Mononuclear cell (primary cell): Measurements from ENCODE around the gene PCBP4. TPM values are rescaled to one million over a fixed set of nuclear protein-coding genes. Genes with fewer than 3 reads are reported as not detected.

Experiments
- H3K27me3 ChIP-seq: 2 replicates; pipeline ENCODE4 v1.6.0; 2011; ENCODE audit warnings: low read length, control low read depth; ENCODE audit not compliant: insufficient read depth
- H3K4me1 ChIP-seq: 2 replicates; pipeline ENCODE4 v1.5.1; 2011; ENCODE audit warnings: mild to moderate bottlenecking, low read length, control low read depth; ENCODE audit not compliant: insufficient read depth
- H3K4me3 ChIP-seq: 2 replicates; pipeline ENCODE4 v1.5.1; 2011; ENCODE audit warnings: mild to moderate bottlenecking, low read length, moderate library complexity
- H3K9me3 ChIP-seq: 2 replicates; pipeline ENCODE4 v1.5.1; 2011; ENCODE audit warnings: low read depth, mild to moderate bottlenecking, control low read depth, low read length
- total RNA-seq: library from RNA; depleted of rRNA; stranded (reverse); fragments of >200 nt; gene quantifications from one replicate; pipeline ENCODE4 v1.2.3, GENCODE V29; 2012

PCBP4 gene
- total RNA-seq, 1 donor, result 5.6 TPM

- Histone ChIP-seq H3K4me1 (peaks cover 26% of the 10 kb centered on the region), H3K27me3 (no peaks in the 10 kb centered on the region), H3K4me3 (peak overlapping the region; percentile 54), H3K9me3 (no peaks in the 10 kb centered on the region)
Observed at GRCh38 chr3:51983578-51984268, 16.5 kb upstream of the PCBP4 start.

- Histone ChIP-seq H3K4me1 (peaks cover 26% of the 10 kb centered on the region), H3K9me3 (no peaks in the 10 kb centered on the region), H3K4me3 (peak within 1 kb of the TSS; percentile 54), H3K27me3 (no peaks in the 10 kb centered on the region)
Observed at GRCh38 chr3:51982838-51983577, 15.8 kb upstream of the PCBP4 start, which contains the start of gene ACY1. ACY1 (plus strand) TSS chr3:51983535; CDS start chr3:51984065, 530 bp downstream.

- H3K4me1 ChIP-seq, result peaks cover 26% of the 10 kb centered on the region
- no peaks in the 10 kb centered on the region for H3K27me3 ChIP-seq
- H3K4me3 ChIP-seq, result peak overlapping the region; percentile 54
- no peaks in the 10 kb centered on the region for H3K9me3 ChIP-seq
Observed at GRCh38 chr3:51982352-51982837, 15.1 kb upstream of the PCBP4 start.

DNA sequence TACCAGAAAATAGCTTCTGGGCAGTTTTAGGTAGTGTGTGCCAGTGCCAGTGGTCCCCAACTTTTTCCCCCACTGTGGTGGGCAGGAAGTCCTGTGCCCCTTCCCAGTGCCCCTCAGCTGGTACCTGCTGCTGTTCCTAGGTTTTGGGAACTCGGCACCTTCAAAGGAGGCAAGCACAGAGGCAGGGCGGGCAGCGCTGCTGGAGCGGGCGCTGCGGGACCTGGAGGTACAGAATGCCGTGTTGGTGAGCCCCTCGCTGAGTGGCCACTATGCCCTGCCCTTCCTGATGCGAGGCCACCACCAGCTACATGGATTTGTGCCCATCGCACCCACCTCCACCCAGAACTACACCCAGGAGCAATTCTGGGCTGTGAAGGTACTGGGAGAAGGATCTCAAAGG, 13.0 kb upstream of the PCBP4 start:
- no peaks in the 10 kb centered on the region for H3K27me3 ChIP-seq
- no peaks in the 10 kb centered on the region for H3K9me3 ChIP-seq

DNA sequence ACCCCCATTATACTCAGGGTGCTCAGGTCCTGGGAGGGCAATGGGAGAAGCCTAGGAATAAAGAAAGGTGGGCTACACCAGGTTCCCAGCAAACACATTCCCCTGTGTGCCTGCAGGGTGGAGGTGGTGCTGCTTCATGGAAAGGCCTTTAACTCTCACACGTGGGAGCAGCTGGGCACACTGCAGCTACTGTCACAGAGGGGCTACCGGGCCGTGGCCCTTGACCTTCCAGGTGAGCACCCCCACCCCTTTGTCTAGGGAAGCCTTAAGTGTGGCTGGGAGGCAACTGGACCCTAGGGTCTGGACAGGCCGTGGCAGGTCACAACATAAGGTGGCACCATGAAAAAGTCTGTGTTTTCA, 10.9 kb upstream of the PCBP4 start:
- no peaks in the 10 kb centered on the region for H3K27me3 ChIP-seq
- no peaks in the 10 kb centered on the region for H3K9me3 ChIP-seq
- no peak overlapping the region for H3K4me3 ChIP-seq
- peaks cover 50% of the 10 kb centered on the region for H3K4me1 ChIP-seq

More for the DNA sequence above, 13.0 kb upstream of the PCBP4 start:
- H3K4me1 ChIP-seq, result peaks cover 40% of the 10 kb centered on the region
- H3K4me3 ChIP-seq, result no peak overlapping the region

DNA sequence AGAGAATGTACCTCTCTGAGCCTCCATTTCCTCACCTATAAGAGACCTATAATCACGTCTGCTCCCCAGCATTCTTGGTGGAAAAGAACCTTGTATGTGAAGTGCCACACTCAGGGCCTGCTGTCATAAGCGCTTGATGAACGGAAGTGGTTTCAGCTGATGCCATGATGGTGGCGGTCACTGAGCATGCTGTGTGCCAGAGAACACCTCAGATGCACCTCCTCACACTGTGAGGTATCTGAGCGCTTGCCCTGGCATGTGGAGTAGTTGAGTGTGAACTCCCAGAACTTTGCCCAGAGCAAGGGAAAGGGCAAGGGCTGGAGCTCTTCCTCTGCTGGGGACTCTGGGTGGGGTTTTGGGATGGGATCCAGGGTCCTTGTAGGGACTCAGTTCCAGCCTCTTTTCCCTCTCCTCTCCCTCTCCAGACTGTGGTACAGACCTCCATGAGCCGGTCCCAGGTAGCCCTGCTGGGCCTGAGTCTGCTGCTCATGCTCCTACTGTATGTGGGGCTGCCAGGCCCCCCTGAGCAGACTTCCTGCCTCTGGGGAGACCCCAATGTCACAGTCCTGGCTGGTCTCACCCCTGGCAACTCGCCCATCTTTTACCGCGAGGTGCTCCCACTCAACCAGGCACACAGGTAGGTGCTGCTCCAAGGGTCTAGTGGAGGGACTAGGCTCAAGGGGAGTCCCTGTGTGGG, 10.3 kb upstream of the PCBP4 start:
- Histone ChIP-seq H3K4me1 (peaks cover 48% of the 10 kb centered on the region), H3K9me3 (no peaks in the 10 kb centered on the region), H3K4me3 (no peak overlapping the region), H3K27me3 (no peaks in the 10 kb centered on the region)

DNA sequence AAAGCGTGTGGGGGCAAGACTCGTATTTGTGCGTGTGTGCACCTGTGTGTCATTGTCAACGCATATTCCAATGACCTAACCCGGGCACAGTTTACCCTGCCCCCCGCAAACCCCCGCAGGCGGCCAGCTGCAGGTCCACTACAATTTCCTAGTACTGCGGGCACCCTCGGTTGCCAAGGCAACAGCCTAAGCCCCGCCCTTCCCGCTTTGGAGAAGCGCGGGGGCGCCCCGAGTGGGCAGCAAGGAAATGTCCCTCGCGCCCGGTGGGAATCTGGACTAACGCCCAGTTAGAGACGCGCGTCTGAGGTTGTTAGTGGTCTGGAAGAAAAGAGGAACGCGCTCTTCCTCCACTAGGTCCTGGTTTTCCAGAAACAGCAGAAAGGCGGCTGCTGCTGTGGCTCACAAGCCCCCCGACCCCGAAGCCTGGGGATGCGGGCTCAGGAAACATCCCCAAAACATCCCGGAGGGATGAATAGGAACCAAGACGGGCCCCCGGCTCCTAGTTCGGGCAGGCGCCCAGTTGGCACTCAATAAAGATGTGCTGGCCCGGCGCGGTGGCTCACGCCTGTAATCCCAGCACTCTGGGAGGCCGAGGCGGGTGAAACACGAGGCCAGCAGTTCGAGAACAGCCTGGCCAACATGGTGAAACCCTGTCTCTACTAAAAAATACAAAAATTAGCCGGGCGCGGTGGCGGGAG, 8.7 kb upstream of the PCBP4 start:
- H3K27me3 ChIP-seq, result no peaks in the 10 kb centered on the region
- peaks cover 34% of the 10 kb centered on the region for H3K4me1 ChIP-seq
- peak overlapping the region; percentile 67 for H3K4me3 ChIP-seq

GRCh38 chr3:51974963-51975851, 8.0 kb upstream of the PCBP4 start, which contains the start of gene ABHD14A:
ABHD14A (plus strand) TSS chr3:51975064; CDS start chr3:51975136, 72 bp downstream.
- H3K4me1 ChIP-seq, result peaks cover 34% of the 10 kb centered on the region
- H3K27me3 ChIP-seq, result no peaks in the 10 kb centered on the region
- no peaks in the 10 kb centered on the region for H3K9me3 ChIP-seq
- peak within 1 kb of the TSS; percentile 67 for H3K4me3 ChIP-seq

More for the DNA sequence above, 8.7 kb upstream of the PCBP4 start:
- H3K9me3 ChIP-seq, result no peaks in the 10 kb centered on the region

GRCh38 chr3:51974277-51974962, 7.2 kb upstream of the PCBP4 start:
- Histone ChIP-seq H3K27me3 (no peaks in the 10 kb centered on the region), H3K4me3 (peak overlapping the region; percentile 67), H3K4me1 (peaks cover 34% of the 10 kb centered on the region), H3K9me3 (no peaks in the 10 kb centered on the region)

DNA sequence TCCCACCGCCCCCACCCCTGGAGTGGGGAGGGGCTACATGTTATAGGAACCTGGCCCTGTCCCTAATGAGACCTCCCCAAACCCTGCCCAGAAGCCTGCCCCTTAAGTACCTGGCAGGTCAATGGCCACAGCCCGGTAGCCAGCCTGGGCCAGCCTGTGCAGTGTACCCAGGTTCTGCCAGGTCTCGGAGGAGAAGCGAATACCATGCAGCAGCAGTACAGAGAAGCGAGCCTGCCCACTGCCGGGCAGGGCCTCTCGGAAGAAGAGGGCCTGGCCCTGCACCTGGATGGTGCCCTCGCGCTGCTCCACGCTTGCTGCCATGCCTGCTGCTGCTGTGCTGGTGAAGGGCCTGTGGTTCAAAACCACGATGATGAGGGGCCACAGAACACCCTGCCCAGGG, 4.1 kb upstream of the PCBP4 start:
- H3K9me3 ChIP-seq, result no peaks in the 10 kb centered on the region
- H3K4me1 ChIP-seq, result peaks cover 39% of the 10 kb centered on the region
- H3K4me3 ChIP-seq, result no peak overlapping the region
- H3K27me3 ChIP-seq, result no peaks in the 10 kb centered on the region

DNA sequence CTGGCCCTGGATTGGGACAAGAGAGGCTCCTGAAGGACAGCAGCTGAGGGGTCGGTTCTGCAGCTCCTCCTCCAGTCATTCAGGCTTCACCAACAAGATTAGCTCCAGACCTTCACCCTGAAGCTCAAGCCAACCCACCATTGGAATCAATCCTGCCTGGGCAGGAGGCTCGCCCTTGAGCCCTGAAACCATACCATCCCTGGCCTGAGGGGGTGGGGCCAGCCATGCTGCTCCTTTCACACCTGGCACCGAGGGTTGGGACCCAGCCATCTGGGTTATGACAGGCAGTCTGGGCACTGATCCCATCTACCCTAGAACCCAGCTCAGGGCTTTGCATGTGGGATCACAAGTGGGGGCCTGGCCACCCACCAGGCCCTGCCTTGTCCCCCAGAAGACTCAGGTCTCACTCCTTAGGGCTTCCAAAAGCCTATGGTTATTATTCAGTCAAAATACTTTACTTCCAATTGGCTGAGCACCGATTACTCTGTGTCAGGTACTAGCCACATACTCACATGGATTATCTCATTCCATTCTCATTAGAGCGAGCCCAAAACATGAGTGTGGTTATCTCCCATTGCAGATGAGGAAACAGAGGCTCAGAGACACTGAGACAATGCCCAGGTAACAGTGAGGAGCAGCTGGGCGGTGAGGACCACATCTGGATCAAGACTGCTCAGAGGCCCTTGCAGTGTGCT, 3.5 kb upstream of the PCBP4 start:
- no peak overlapping the region for H3K4me3 ChIP-seq
- H3K27me3 ChIP-seq, result no peaks in the 10 kb centered on the region
- peaks cover 35% of the 10 kb centered on the region for H3K4me1 ChIP-seq
- no peaks in the 10 kb centered on the region for H3K9me3 ChIP-seq

GRCh38 chr3:51969841-51970240, 2.6 kb upstream of the PCBP4 start:
- Histone ChIP-seq H3K4me3 (no peak overlapping the region), H3K4me1 (peaks cover 28% of the 10 kb centered on the region), H3K9me3 (no peaks in the 10 kb centered on the region), H3K27me3 (no peaks in the 10 kb centered on the region)
